ENCODE measurements around the gene MZT2B.
"Not testable (repeated sequence)": the region's sequence is repeated elsewhere in the genome, so short reads cannot be mapped to it uniquely, and the experiment has no call there.

DNA sequence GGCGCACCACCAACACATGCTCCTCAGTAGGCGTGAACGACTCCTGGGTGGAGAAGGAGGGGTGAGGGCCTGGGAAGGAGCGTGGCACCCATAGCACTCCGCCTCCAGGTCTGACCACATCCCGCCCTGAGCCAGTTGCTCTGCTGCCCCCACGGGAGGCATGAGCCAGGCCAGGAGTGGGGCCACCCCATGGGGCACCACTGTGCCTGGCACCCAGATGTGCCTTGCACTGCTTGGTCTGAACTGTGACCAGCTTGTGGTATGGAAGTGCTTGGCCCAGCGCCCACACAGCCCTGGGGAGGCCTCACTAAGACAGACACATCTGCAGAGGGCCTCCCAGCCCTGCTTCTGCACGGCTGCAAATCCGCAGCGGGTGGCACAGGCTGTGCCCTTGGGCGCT lies 24.7 kb upstream of the MZT2B start:
- TF ChIP-seq, protein P1, sequence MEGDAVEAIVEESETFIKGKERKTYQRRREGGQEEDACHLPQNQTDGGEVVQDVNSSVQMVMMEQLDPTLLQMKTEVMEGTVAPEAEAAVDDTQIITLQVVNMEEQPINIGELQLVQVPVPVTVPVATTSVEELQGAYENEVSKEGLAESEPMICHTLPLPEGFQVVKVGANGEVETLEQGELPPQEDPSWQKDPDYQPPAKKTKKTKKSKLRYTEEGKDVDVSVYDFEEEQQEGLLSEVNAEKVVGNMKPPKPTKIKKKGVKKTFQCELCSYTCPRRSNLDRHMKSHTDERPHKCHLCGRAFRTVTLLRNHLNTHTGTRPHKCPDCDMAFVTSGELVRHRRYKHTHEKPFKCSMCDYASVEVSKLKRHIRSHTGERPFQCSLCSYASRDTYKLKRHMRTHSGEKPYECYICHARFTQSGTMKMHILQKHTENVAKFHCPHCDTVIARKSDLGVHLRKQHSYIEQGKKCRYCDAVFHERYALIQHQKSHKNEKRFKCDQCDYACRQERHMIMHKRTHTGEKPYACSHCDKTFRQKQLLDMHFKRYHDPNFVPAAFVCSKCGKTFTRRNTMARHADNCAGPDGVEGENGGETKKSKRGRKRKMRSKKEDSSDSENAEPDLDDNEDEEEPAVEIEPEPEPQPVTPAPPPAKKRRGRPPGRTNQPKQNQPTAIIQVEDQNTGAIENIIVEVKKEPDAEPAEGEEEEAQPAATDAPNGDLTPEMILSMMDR (conservative IDR thresholded peaks at IDR 0.05; ENCODE audit: low read depth in 2 of 2) = not testable (repeated sequence)
- not testable (repeated sequence) for TF ChIP-seq POLR2AphosphoS5 (IDR thresholded peaks at IDR 0.05; ENCODE audit: low read depth); EZH2 (IDR thresholded peaks at IDR 0.05; ENCODE audit: low read depth, unreplicated experiment)

Data from GM23338 (cell line).